Measurements from ENCODE around the gene MGMT. TPM values are rescaled to one million over a fixed set of nuclear protein-coding genes. Genes with fewer than 3 reads are reported as not detected.

MGMT gene
- total RNA-seq, 2 experiments from 2014 or later: 17.0 to 24.8 TPM

DNA sequence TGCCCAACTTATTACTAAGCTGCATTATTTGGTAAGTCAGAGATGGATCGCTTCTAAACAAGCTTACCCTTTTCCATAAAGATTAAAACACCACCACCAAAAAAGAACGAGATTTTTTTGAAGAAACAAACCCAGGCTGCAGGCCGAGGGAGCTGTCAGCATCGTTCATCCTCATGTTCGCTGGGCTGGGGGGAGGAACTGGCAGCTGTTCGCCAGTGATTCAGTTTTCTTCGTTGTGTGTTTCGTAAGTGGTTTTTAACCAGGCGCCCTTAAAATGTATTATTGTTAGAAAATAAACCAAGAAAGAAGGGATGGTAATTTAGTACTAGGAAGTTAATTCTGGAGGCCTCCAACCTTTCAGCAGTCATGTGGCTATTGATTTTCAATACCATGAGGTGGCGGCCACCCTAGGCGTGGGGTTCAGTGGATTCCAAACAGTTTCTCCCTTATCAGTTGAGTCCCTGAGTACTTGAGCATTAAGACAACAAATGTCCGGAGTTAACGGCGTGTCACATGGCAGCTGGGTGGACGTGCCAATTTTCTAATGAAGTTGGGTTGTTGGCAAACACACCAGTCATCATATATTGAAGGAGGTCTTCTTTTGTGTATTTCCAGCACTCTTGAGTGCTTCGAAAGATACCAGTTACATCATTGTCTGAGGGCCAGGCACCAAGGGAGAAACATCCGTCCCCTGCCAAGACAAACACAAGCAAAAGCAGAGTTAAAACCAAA is 323.8 kb downstream of the MGMT start:
- no peaks in the 10 kb centered on the region for H3K4me1 Mint-ChIP-seq

GRCh38 chr10:129792141-129792540 is 325.1 kb downstream of the MGMT start:
- H3K4me3 Mint-ChIP-seq: no peak overlapping the region
- DNase-seq (no peak), ATAC-seq (no peak)
- no peaks in the 10 kb centered on the region for H3K27me3 Mint-ChIP-seq
- no peak overlapping the region for H3K27ac Mint-ChIP-seq
- H3K4me1 Mint-ChIP-seq: no peaks in the 10 kb centered on the region
- H3K9me3 Mint-ChIP-seq (ENCODE audit: low read depth): peaks cover 26% of the 10 kb centered on the region
- no peaks in the 10 kb centered on the region for H3K36me3 Mint-ChIP-seq
- CTCF ChIA-PET: no interaction called here

More for the DNA sequence above, 323.8 kb downstream of the MGMT start:
- Mint-ChIP-seq H3K9me3 (ENCODE audit: low read depth) (peaks cover 28% of the 10 kb centered on the region), H3K27ac (no peak overlapping the region), H3K27me3 (no peaks in the 10 kb centered on the region), H3K36me3 (no peaks in the 10 kb centered on the region), H3K4me3 (no peak overlapping the region)
- CTCF ChIA-PET: no interaction called here
- DNase-seq (no peak), ATAC-seq (no peak)

DNA sequence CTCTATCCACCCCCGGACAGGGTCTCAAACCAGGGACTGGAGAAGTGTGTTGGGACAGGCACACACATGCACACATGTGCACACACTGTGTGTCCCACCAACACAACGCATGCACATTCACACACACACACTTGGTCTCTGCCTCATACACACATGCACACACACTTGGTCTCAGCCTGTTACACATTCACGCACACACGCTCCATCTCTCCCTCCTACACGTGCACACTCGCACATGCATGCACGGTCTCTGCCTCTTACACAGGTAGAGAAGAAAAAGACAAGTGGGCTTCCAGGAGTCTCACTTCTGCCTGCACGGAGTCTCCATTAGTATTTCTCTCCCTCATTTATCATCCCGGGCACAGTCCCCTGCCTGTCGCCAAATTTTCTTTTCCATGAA is 325.8 kb downstream of the MGMT start:
- no peak for DNase-seq
- Mint-ChIP-seq H3K4me3 (no peak overlapping the region), H3K9me3 (ENCODE audit: low read depth) (peaks cover 21% of the 10 kb centered on the region), H3K36me3 (no peaks in the 10 kb centered on the region), H3K27ac (no peak overlapping the region), H3K4me1 (no peaks in the 10 kb centered on the region), H3K27me3 (no peaks in the 10 kb centered on the region)
- no peak for ATAC-seq
- CTCF ChIA-PET: no interaction called here

GRCh38 chr10:129793479-129793878 is 326.4 kb downstream of the MGMT start:
- DNase-seq: no peak
- H3K36me3 Mint-ChIP-seq: no peaks in the 10 kb centered on the region
- peaks cover 21% of the 10 kb centered on the region for H3K9me3 Mint-ChIP-seq (ENCODE audit: low read depth)
- H3K4me3 Mint-ChIP-seq: no peak overlapping the region
- CTCF ChIA-PET: no interaction called here
- H3K27me3 Mint-ChIP-seq: no peaks in the 10 kb centered on the region
- ATAC-seq: no peak
- no peak overlapping the region for H3K27ac Mint-ChIP-seq
- no peaks in the 10 kb centered on the region for H3K4me1 Mint-ChIP-seq

GRCh38 chr10:129793996-129794395 is 327.0 kb downstream of the MGMT start:
- H3K27me3 Mint-ChIP-seq: no peaks in the 10 kb centered on the region
- H3K9me3 Mint-ChIP-seq (ENCODE audit: low read depth): peaks cover 24% of the 10 kb centered on the region
- H3K4me3 Mint-ChIP-seq: no peak overlapping the region
- no peaks in the 10 kb centered on the region for H3K36me3 Mint-ChIP-seq
- ATAC-seq (no peak), DNase-seq (no peak)
- no peaks in the 10 kb centered on the region for H3K4me1 Mint-ChIP-seq
- H3K27ac Mint-ChIP-seq: no peak overlapping the region
- CTCF ChIA-PET: no interaction called here

DNA sequence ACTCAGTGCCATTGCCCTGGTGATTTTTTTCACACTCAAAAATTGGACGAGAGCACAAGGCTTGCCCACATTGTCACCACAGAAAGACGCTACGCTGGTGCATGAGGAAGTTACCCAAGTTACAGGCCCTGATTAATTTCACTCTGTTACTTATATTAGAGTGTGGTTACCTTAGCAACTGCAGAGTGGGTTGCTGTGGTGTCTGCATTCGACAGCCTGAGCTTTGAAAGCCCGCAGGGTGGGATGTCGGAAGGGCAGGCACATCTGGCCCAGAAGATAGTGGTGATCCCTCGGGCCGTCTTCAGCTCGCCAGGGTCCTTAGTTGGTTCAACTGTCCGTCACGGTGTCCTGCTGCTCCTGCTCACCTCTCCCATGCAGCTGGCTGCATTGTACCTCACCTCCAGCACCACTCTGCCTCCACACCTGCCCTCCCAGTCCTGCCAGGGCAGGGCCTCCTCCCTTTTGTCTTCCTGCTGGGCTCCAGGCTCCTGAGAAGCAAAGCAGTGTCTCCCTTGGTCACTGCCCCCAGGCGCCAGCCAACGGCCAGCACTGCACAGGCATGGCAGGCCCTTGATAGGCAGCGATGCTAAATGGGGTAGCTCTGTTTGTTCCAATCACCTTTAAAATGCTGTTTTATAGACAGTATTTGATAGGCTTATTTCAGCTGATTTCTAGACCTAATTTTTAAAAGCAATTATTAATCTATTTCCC is 329.8 kb downstream of the MGMT start:
- CTCF ChIA-PET: no interaction called here
- no peaks in the 10 kb centered on the region for H3K36me3 Mint-ChIP-seq
- no peak overlapping the region for H3K27ac Mint-ChIP-seq
- H3K9me3 Mint-ChIP-seq (ENCODE audit: low read depth): peaks cover 20% of the 10 kb centered on the region
- H3K4me3 Mint-ChIP-seq: no peak overlapping the region
- ATAC-seq (no peak), DNase-seq (no peak)
- no peaks in the 10 kb centered on the region for H3K4me1 Mint-ChIP-seq
- H3K27me3 Mint-ChIP-seq: peaks cover 2% of the 10 kb centered on the region

DNA sequence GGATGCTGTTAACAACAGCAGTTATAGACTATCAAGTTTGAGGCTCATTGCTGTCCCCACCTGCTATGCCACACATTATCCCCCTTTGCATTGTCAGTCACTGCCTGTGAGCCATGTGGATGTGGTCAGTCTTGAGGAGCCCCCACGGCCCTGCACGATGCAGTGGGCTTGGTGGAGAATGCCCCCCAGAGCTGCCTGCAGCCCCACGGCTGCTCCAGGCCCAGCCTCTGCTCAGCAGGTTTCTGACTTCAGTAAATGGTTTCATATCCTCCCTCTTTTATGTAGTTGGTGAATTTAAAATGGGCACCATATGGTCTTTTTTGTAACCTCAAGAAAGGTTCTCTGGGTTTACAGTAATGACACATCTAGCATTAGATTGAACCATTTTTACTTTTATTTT is 332.9 kb downstream of the MGMT start:
- ATAC-seq (no peak), DNase-seq (no peak)
- CTCF ChIA-PET: no interaction called here
- Mint-ChIP-seq H3K36me3 (no peaks in the 10 kb centered on the region), H3K27ac (no peak overlapping the region), H3K9me3 (ENCODE audit: low read depth) (peaks cover 19% of the 10 kb centered on the region), H3K27me3 (peaks cover 2% of the 10 kb centered on the region), H3K4me1 (no peaks in the 10 kb centered on the region), H3K4me3 (no peak overlapping the region)

DNA sequence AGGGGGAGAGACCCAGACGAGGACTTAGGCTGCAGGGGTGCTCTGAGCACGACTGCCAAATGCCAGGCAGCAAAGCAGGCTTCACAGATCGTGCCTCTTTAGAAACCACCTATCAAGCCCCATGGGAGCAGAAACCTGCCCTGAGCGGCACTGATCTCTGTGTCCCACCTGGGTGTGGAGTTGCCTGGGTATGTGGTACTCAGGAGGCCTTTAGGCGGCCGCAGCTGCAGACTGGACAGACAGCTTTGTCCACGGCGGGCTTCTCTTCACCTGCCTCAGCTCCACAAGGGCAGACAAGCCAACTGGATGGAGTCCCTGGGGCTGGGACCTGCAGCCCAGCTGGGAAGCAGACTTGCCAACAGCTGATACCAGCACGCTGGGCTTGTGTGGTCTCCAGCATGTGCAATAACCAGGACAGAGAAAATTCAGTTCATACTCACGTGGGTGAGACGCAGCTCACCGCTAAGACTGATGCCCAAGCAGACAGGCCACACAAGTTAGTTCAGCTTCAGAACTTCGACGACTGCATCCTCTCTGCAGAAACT is 333.8 kb downstream of the MGMT start:
- H3K36me3 Mint-ChIP-seq: no peaks in the 10 kb centered on the region
- no peak overlapping the region for H3K27ac Mint-ChIP-seq
- CTCF ChIA-PET: no interaction called here
- DNase-seq (no peak), ATAC-seq (no peak)
- peaks cover 2% of the 10 kb centered on the region for H3K27me3 Mint-ChIP-seq
- H3K4me1 Mint-ChIP-seq: no peaks in the 10 kb centered on the region
- H3K4me3 Mint-ChIP-seq: no peak overlapping the region
- H3K9me3 Mint-ChIP-seq (ENCODE audit: low read depth): peaks cover 18% of the 10 kb centered on the region

DNA sequence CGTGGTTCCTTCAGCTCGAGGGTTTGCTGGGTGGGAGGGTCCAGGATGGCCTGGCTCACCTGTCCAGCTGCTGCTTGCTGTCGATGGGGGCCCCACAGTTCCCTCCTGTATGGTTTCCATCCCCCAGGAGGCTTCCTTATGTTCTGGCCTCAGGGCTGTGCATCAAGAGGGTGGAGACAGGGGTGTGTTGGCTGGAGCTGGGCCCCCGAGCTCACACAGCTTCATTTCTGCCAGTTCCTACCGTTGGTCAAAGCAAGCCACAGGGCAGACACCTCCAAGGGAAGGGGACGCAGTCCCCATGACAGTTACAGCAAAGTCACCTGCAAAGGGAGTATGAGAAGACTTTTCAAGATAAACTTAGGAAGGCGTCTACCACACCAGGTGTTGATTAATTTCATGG is 340.2 kb downstream of the MGMT start:
- no peak for ATAC-seq
- CTCF ChIA-PET: no interaction called here
- Mint-ChIP-seq H3K9me3 (ENCODE audit: low read depth) (peaks cover 8% of the 10 kb centered on the region), H3K4me3 (no peak overlapping the region), H3K4me1 (no peaks in the 10 kb centered on the region), H3K27me3 (no peaks in the 10 kb centered on the region), H3K27ac (no peak overlapping the region), H3K36me3 (peaks cover 1% of the 10 kb centered on the region)
- no peak for DNase-seq

DNA sequence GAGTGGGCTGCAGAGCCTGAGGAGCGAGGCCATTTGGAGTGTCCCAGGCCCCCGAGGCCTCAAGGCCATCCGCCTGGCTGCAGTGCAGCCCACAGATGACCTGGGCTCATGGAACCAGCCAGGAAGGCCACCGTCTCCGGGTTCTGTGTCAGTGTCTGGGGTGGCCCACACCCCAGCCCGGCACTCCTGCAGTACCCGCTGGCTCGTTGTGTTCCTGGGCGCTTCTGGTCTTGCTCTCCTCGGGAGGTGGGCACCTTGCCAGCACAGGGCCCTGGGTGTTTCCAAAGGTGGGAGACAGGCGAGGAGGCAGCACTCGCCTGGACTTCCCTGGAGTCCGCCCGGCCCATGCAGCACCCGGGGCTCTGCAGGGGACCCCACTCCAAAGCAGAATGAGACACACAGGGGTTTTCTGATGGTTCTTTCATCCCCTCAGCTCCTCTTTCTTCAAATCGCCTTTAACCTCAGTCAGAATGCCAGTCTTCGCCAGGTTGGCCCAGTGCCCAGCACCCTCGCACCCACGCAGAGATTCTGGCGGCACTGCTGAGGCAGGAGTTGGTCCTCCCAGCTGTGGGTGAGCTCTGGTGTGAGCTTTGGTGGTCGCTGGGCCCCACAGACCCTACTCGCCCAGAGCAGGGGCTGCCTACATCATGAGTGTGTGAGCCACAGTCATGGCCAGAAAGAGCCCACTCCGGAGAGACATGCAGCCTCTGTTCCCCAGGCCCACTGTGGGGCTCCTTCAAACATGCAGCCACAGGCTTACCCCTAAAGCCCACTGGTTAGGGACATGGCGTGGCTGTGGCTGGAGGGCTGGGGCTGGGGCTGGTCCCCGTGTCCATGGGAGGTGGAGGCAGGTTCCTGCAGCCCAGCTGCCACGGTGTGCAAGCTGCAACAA is 341.3 kb downstream of the MGMT start:
- H3K4me3 Mint-ChIP-seq: no peak overlapping the region
- H3K9me3 Mint-ChIP-seq (ENCODE audit: low read depth): peaks cover 3% of the 10 kb centered on the region
- CTCF ChIA-PET: no interaction called here
- no peaks in the 10 kb centered on the region for H3K27me3 Mint-ChIP-seq
- no peak overlapping the region for H3K27ac Mint-ChIP-seq
- H3K36me3 Mint-ChIP-seq: peaks cover 1% of the 10 kb centered on the region
- no peak for DNase-seq
- ATAC-seq: no peak
- H3K4me1 Mint-ChIP-seq: no peaks in the 10 kb centered on the region

- H3K4me1 Mint-ChIP-seq: no peaks in the 10 kb centered on the region
- DNase-seq: no peak
- no peak overlapping the region for H3K27ac Mint-ChIP-seq
- peaks cover 1% of the 10 kb centered on the region for H3K36me3 Mint-ChIP-seq
- no peaks in the 10 kb centered on the region for H3K9me3 Mint-ChIP-seq (ENCODE audit: low read depth)
- H3K4me3 Mint-ChIP-seq: no peak overlapping the region
- CTCF ChIA-PET: no interaction called here
- no peaks in the 10 kb centered on the region for H3K27me3 Mint-ChIP-seq
- no peak for ATAC-seq
Observed at GRCh38 chr10:129809431-129809830, 342.4 kb downstream of the MGMT start.

- ATAC-seq (no peak), DNase-seq (no peak)
- Mint-ChIP-seq H3K4me3 (no peak overlapping the region), H3K27me3 (no peaks in the 10 kb centered on the region), H3K4me1 (no peaks in the 10 kb centered on the region), H3K36me3 (peaks cover 1% of the 10 kb centered on the region), H3K27ac (no peak overlapping the region), H3K9me3 (ENCODE audit: low read depth) (no peaks in the 10 kb centered on the region)
- CTCF ChIA-PET: no interaction called here
Observed at GRCh38 chr10:129809841-129810240, 342.8 kb downstream of the MGMT start.

- Mint-ChIP-seq H3K4me1 (no peaks in the 10 kb centered on the region), H3K27me3 (no peaks in the 10 kb centered on the region), H3K9me3 (ENCODE audit: low read depth) (no peaks in the 10 kb centered on the region), H3K4me3 (no peak overlapping the region), H3K36me3 (peaks cover 1% of the 10 kb centered on the region), H3K27ac (no peak overlapping the region)
- DNase-seq: no peak
- ATAC-seq: no peak
- CTCF ChIA-PET: no interaction called here
Observed at GRCh38 chr10:129811208-129811607, 344.2 kb downstream of the MGMT start.
